Measurements from ENCODE around the gene ZNF426.
"Not testable (repeated sequence)": the region's sequence is repeated elsewhere in the genome, so short reads cannot be mapped to it uniquely, and the experiment has no call there.

ZNF426 gene

GRCh38 chr19:9547870-9548269 is 9.4 kb upstream of the ZNF426 start:
- Histone ChIP-seq H3K79me2 (ENCODE audit: control insufficient read depth, insufficient read depth, low read length, unreplicated experiment) (no peaks in the 10 kb centered on the region), H3K27ac (ENCODE audit: low read depth, low read length) (no peak overlapping the region), H3K4me3 (ENCODE audit: low read depth, low read length) (no peak overlapping the region), H3K4me1 (ENCODE audit: control insufficient read depth, insufficient read depth, low read length, unreplicated experiment) (no peaks in the 10 kb centered on the region), H3K36me3 (ENCODE audit: insufficient read depth, low read length) (no peaks in the 10 kb centered on the region), H2AFZ (ENCODE audit: low read length, unreplicated experiment) (no peak overlapping the region), H3K27me3 (ENCODE audit: insufficient read depth, low read length) (no peaks in the 10 kb centered on the region)

GRCh38 chr19:9541281-9541680 is 2.8 kb upstream of the ZNF426 start:
- not testable (repeated sequence) for H2AFZ ChIP-seq (ENCODE audit: low read length, unreplicated experiment); H3K27me3 ChIP-seq (ENCODE audit: insufficient read depth, low read length); H3K27ac ChIP-seq (ENCODE audit: low read depth, low read length); H3K36me3 ChIP-seq (ENCODE audit: insufficient read depth, low read length); H3K4me1 ChIP-seq (ENCODE audit: control insufficient read depth, insufficient read depth, low read length, unreplicated experiment); H3K4me3 ChIP-seq (ENCODE audit: low read depth, low read length)
- peaks cover 18% of the 10 kb centered on the region for H3K79me2 ChIP-seq (ENCODE audit: control insufficient read depth, insufficient read depth, low read length, unreplicated experiment)

- H3K79me2 ChIP-seq (ENCODE audit: control insufficient read depth, insufficient read depth, low read length, unreplicated experiment): peaks cover 25% of the 10 kb centered on the region
- H3K4me1 ChIP-seq (ENCODE audit: control insufficient read depth, insufficient read depth, low read length, unreplicated experiment); H3K4me3 ChIP-seq (ENCODE audit: low read depth, low read length); H2AFZ ChIP-seq (ENCODE audit: low read length, unreplicated experiment); H3K27me3 ChIP-seq (ENCODE audit: insufficient read depth, low read length); H3K27ac ChIP-seq (ENCODE audit: low read depth, low read length): not testable (repeated sequence)
- peaks cover 15% of the 10 kb centered on the region for H3K36me3 ChIP-seq (ENCODE audit: insufficient read depth, low read length)
Measured at GRCh38 chr19:9539921-9540320, 1.5 kb upstream of the ZNF426 start.

GRCh38 chr19:9539201-9539600 is 756 bp upstream of the ZNF426 start:
- H3K4me3 ChIP-seq (ENCODE audit: low read depth, low read length): peak overlapping the region; percentile 83
- H2AFZ ChIP-seq (ENCODE audit: low read length, unreplicated experiment): peak overlapping the region; percentile 92
- peaks cover 25% of the 10 kb centered on the region for H3K79me2 ChIP-seq (ENCODE audit: control insufficient read depth, insufficient read depth, low read length, unreplicated experiment)
- H3K27ac ChIP-seq (ENCODE audit: low read depth, low read length): peak overlapping the region; percentile 92
- H3K4me1 ChIP-seq (ENCODE audit: control insufficient read depth, insufficient read depth, low read length, unreplicated experiment); H3K27me3 ChIP-seq (ENCODE audit: insufficient read depth, low read length): not testable (repeated sequence)
- peaks cover 21% of the 10 kb centered on the region for H3K36me3 ChIP-seq (ENCODE audit: insufficient read depth, low read length)

GRCh38 chr19:9535934-9536333 is 2.5 kb downstream of the ZNF426 start:
- no peaks in the 10 kb centered on the region for H3K27me3 ChIP-seq (ENCODE audit: insufficient read depth, low read length)
- H3K79me2 ChIP-seq (ENCODE audit: control insufficient read depth, insufficient read depth, low read length, unreplicated experiment): peaks cover 25% of the 10 kb centered on the region
- no peaks in the 10 kb centered on the region for H3K4me1 ChIP-seq (ENCODE audit: control insufficient read depth, insufficient read depth, low read length, unreplicated experiment)
- no peak overlapping the region for H3K27ac ChIP-seq (ENCODE audit: low read depth, low read length)
- peaks cover 52% of the 10 kb centered on the region for H3K36me3 ChIP-seq (ENCODE audit: insufficient read depth, low read length)
- no peak overlapping the region for H2AFZ ChIP-seq (ENCODE audit: low read length, unreplicated experiment)
- H3K4me3 ChIP-seq (ENCODE audit: low read depth, low read length): no peak overlapping the region

- peaks cover 89% of the 10 kb centered on the region for H3K36me3 ChIP-seq (ENCODE audit: insufficient read depth, low read length)
- no peak overlapping the region for H3K27ac ChIP-seq (ENCODE audit: low read depth, low read length)
- H2AFZ ChIP-seq (ENCODE audit: low read length, unreplicated experiment): no peak overlapping the region
- no peaks in the 10 kb centered on the region for H3K27me3 ChIP-seq (ENCODE audit: insufficient read depth, low read length)
- no peak overlapping the region for H3K4me3 ChIP-seq (ENCODE audit: low read depth, low read length)
- H3K79me2 ChIP-seq (ENCODE audit: control insufficient read depth, insufficient read depth, low read length, unreplicated experiment): peaks cover 11% of the 10 kb centered on the region
- no peaks in the 10 kb centered on the region for H3K4me1 ChIP-seq (ENCODE audit: control insufficient read depth, insufficient read depth, low read length, unreplicated experiment)
Measured at GRCh38 chr19:9531933-9532332, 6.5 kb downstream of the ZNF426 start.

GRCh38 chr19:9528757-9529336 is 9.6 kb downstream of the ZNF426 start:
- Histone ChIP-seq H3K79me2 (ENCODE audit: control insufficient read depth, insufficient read depth, low read length, unreplicated experiment) (no peaks in the 10 kb centered on the region), H3K27ac (ENCODE audit: low read depth, low read length) (no peak overlapping the region), H2AFZ (ENCODE audit: low read length, unreplicated experiment) (no peak overlapping the region), H3K36me3 (ENCODE audit: insufficient read depth, low read length) (peaks cover 82% of the 10 kb centered on the region), H3K4me3 (ENCODE audit: low read depth, low read length) (no peak overlapping the region), H3K27me3 (ENCODE audit: insufficient read depth, low read length) (no peaks in the 10 kb centered on the region), H3K4me1 (ENCODE audit: control insufficient read depth, insufficient read depth, low read length, unreplicated experiment) (no peaks in the 10 kb centered on the region)

- no peaks in the 10 kb centered on the region for H3K27me3 ChIP-seq (ENCODE audit: insufficient read depth, low read length)
- no peak overlapping the region for H3K4me3 ChIP-seq (ENCODE audit: low read depth, low read length)
- no peaks in the 10 kb centered on the region for H3K79me2 ChIP-seq (ENCODE audit: control insufficient read depth, insufficient read depth, low read length, unreplicated experiment)
- no peak overlapping the region for H3K27ac ChIP-seq (ENCODE audit: low read depth, low read length)
- no peaks in the 10 kb centered on the region for H3K4me1 ChIP-seq (ENCODE audit: control insufficient read depth, insufficient read depth, low read length, unreplicated experiment)
- no peak overlapping the region for H2AFZ ChIP-seq (ENCODE audit: low read length, unreplicated experiment)
- peaks cover 45% of the 10 kb centered on the region for H3K36me3 ChIP-seq (ENCODE audit: insufficient read depth, low read length)
Measured at GRCh38 chr19:9523885-9524474, 14.5 kb downstream of the ZNF426 start.

GRCh38 chr19:9507285-9507684 is 31.2 kb downstream of the ZNF426 start:
- Histone ChIP-seq H3K36me3 (ENCODE audit: insufficient read depth, low read length) (no peaks in the 10 kb centered on the region), H3K4me3 (ENCODE audit: low read depth, low read length) (no peak overlapping the region), H3K4me1 (ENCODE audit: control insufficient read depth, insufficient read depth, low read length, unreplicated experiment) (no peaks in the 10 kb centered on the region), H2AFZ (ENCODE audit: low read length, unreplicated experiment) (no peak overlapping the region), H3K79me2 (ENCODE audit: control insufficient read depth, insufficient read depth, low read length, unreplicated experiment) (no peaks in the 10 kb centered on the region), H3K27me3 (ENCODE audit: insufficient read depth, low read length) (no peaks in the 10 kb centered on the region), H3K27ac (ENCODE audit: low read depth, low read length) (no peak overlapping the region)

- H3K36me3 ChIP-seq (ENCODE audit: insufficient read depth, low read length): no peaks in the 10 kb centered on the region
- no peaks in the 10 kb centered on the region for H3K4me1 ChIP-seq (ENCODE audit: control insufficient read depth, insufficient read depth, low read length, unreplicated experiment)
- no peak overlapping the region for H3K4me3 ChIP-seq (ENCODE audit: low read depth, low read length)
- no peak overlapping the region for H3K27ac ChIP-seq (ENCODE audit: low read depth, low read length)
- H3K27me3 ChIP-seq (ENCODE audit: insufficient read depth, low read length): no peaks in the 10 kb centered on the region
- H2AFZ ChIP-seq (ENCODE audit: low read length, unreplicated experiment): no peak overlapping the region
- no peaks in the 10 kb centered on the region for H3K79me2 ChIP-seq (ENCODE audit: control insufficient read depth, insufficient read depth, low read length, unreplicated experiment)
Measured at GRCh38 chr19:9500796-9501195, 37.6 kb downstream of the ZNF426 start.

GRCh38 chr19:9498183-9498902 is 40.1 kb downstream of the ZNF426 start, which contains the start of gene ZNF560:
ZNF560 (minus strand) TSS chr19:9498616; CDS start chr19:9475313, 23,303 bp downstream.
- Histone ChIP-seq H3K27me3 (ENCODE audit: insufficient read depth, low read length) (no peaks in the 10 kb centered on the region), H3K4me1 (ENCODE audit: control insufficient read depth, insufficient read depth, low read length, unreplicated experiment) (no peaks in the 10 kb centered on the region), H2AFZ (ENCODE audit: low read length, unreplicated experiment) (peak within 1 kb of the TSS; percentile 75), H3K4me3 (ENCODE audit: low read depth, low read length) (peak within 1 kb of the TSS; percentile 86), H3K27ac (ENCODE audit: low read depth, low read length) (peak within 1 kb of the TSS; percentile 84), H3K79me2 (ENCODE audit: control insufficient read depth, insufficient read depth, low read length, unreplicated experiment) (no peaks in the 10 kb centered on the region), H3K36me3 (ENCODE audit: insufficient read depth, low read length) (no peaks in the 10 kb centered on the region)

Measured in ACC112 (cell line).